ENCODE measurements around the gene OR1M1.

DNA sequence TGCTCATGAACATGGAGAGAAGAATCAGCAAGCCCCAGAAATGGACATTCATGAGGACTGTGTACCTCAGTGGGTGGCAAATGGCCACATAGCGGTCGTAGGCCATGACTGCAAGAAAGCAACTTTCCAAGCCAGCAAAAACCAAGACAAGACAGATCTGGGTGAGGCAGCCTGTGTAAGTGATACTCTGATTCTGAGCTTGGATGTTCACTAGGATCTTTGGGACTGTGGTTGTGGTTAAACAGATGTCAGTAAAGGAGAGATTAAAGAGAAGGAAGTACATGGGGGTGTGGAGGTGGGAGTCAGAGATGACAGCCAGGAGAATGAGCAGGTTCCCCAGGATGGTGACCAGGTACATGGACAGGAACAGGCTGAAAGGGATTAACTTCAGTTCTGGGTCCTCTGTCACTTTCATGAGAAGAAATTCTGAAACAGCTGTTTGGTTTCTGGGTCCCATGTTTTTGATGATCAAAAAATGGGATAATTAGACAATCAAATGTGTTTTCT is 28.5 kb downstream of the OR1M1 start, which contains the start of gene OR7G1:
- TF ChIP-seq, protein P1, sequence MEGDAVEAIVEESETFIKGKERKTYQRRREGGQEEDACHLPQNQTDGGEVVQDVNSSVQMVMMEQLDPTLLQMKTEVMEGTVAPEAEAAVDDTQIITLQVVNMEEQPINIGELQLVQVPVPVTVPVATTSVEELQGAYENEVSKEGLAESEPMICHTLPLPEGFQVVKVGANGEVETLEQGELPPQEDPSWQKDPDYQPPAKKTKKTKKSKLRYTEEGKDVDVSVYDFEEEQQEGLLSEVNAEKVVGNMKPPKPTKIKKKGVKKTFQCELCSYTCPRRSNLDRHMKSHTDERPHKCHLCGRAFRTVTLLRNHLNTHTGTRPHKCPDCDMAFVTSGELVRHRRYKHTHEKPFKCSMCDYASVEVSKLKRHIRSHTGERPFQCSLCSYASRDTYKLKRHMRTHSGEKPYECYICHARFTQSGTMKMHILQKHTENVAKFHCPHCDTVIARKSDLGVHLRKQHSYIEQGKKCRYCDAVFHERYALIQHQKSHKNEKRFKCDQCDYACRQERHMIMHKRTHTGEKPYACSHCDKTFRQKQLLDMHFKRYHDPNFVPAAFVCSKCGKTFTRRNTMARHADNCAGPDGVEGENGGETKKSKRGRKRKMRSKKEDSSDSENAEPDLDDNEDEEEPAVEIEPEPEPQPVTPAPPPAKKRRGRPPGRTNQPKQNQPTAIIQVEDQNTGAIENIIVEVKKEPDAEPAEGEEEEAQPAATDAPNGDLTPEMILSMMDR (IDR thresholded peaks at IDR 0.05), result no peak
- no peak for TF ChIP-seq POLR2A (IDR thresholded peaks at IDR 0.05)

Measured in heart left ventricle (tissue), 13 donors.